HG02678 (cell line): ENCODE measurements around the gene WEE1.
"Not testable (repeated sequence)": the region's sequence is repeated elsewhere in the genome, so short reads cannot be mapped to it uniquely, and the experiment has no call there.

ENCODE experiments used
- ATAC-seq: cut with Tn5 transposase; IDR thresholded peaks from one replicate; pipeline ENCODE4 v1.9.1; 2021; ENCODE audit warnings: mild to moderate bottlenecking, moderate library complexity; ENCODE audit not compliant: unreplicated experiment

WEE1 gene

DNA sequence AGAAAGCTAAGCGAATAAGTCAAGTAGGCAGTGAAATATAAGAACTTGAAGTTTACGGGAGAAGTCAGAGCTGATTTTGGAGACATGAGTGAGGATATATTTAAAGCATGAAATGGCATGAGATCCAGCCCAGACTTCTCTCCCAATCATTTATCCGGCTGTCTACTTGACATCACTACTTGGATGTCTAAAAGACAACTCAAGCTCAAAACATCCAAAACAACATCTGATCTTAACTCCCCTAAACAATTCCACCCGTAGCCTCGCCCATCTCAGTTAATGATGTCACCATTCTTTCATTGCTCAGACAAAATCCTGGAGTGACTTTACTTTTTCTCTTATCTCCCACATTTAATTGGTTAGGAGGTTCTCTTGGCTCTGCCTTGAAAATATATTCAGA is 44.5 kb downstream of the WEE1 start:
- ATAC-seq: no peak

DNA sequence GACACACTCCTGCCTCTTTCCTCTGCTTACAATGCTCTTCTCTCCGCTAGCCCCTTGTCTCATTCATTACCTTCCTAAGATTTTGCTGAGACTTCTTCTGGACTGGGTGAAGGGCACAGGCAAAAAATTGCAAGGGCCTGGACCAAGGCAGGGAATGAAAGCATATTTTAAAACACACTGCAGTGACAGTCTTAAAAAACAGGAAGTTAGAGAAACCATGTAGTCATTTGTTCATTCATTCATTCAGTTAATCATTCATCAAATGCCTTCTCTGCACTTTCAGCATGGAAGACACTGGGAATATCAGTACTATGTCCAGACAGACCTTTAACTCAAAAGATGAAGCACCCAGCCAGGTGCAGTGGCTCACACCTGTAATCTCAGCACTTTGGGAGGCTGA is 45.5 kb downstream of the WEE1 start:
- no peak for ATAC-seq

DNA sequence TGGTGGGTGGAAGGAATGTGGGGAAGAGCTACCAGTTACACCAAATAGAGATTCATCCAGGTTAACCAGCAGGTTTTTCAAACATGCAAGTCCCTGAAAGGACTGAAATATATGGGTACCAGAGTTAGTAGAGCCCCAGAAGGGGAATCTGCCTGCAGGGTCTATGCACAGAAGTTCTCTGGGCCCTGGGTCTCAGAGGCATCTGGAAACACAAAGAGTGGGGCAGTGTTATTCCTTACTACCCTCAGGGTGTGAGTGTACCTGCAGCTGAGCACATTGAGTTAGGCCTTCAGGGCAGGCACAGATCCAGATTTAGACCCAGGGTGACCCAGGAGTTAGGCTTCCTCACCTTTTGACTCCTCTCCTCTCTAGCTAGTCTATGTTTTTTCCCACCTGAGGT is 46.5 kb downstream of the WEE1 start:
- no peak for ATAC-seq

DNA sequence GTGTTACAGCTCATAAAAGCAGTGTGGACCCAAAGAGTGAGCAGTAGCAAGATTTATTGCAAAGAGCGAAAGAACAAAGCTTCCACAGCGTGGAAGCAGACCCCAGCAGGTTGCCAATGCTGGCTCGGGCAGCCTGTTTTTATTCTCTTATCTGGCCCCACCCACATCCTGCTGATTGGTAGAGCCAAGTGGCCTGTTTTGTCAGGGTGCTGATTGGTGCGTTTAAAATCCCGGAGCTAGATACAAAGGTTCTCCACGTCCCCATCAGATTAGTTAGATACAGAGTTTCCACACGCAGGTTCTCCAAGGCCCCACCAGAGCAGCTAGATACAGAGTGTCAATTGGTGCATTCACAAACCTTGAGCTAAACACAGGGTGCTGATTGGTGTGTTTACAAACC is 48.9 kb downstream of the WEE1 start:
- not testable (repeated sequence) for ATAC-seq

DNA sequence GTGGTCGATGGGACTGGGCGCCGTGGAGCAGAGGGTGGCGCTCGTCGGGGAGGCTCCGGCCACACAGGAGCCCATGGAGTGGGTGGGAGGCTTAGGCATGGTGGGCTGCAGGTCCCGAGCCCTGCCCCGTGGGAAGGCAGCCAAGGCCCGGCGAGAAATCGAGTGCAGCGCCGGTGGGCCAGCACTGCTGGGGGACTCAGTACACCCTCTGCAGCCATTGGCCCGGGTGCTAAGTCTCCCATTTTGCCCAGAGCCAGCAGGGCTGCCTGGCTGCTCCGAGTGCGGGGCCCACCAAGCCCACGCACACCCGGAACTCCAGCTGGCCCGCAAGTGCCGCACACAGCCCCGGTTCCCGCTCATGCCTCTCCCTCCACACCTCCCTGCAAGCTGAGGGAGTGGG is 49.6 kb downstream of the WEE1 start:
- ATAC-seq: not testable (repeated sequence)

DNA sequence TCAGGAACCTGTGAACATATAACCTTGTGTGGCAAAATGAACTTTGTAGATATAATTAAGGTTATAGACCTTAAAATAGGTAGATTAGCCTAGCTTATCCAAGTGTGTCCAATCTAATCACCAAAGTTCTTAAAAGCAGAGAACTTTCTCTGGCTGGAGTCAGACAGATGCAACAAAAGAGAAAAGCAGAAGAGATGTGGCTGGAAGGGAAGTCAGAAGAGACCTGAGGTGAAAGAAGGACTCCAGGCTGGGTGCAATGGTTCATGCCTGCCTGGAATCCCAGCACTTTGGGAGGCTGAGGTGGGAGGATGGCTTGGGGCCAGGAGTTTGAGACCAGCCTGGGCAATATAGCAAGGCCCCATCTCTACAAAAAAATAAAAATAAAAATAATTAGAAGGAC is 51.0 kb downstream of the WEE1 start:
- ATAC-seq: no peak

DNA sequence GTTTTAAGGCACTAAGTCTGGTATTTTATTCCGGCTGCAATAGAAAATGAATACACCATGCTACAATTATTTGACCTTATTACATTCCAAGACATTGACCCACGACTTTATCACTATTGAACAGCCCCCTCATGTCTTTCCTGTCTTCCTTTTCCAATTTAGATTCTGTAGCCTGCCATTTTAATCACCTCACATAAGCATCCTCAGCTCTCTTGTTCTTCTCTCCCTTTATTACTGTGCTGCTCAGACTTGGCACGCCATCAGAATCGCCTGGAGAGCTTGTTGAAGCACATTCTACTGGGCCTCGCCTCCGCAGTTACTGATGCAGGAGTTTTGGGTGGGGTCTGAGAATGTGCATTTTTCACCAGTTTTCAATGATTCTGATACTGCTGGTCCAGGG is 51.7 kb downstream of the WEE1 start:
- ATAC-seq: no peak

DNA sequence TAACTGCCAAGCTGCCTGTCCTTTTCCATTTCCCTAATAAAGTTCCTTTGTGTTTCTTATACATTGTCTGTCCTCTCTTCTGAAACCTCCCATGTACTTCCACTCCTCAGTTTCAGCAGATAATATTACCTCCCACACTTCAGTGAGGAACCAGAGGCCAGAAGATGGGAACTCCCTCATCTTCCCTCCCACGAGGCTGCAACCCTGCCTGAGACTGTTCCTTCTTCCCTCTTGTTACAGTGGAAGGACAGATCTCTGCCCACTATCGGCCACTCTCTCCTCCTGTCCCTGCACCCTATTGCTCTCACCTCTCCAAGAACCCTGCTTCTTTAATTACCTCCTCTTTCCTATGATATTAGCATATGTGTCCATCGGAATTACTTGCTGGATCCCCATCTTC is 52.3 kb downstream of the WEE1 start:
- no peak for ATAC-seq

DNA sequence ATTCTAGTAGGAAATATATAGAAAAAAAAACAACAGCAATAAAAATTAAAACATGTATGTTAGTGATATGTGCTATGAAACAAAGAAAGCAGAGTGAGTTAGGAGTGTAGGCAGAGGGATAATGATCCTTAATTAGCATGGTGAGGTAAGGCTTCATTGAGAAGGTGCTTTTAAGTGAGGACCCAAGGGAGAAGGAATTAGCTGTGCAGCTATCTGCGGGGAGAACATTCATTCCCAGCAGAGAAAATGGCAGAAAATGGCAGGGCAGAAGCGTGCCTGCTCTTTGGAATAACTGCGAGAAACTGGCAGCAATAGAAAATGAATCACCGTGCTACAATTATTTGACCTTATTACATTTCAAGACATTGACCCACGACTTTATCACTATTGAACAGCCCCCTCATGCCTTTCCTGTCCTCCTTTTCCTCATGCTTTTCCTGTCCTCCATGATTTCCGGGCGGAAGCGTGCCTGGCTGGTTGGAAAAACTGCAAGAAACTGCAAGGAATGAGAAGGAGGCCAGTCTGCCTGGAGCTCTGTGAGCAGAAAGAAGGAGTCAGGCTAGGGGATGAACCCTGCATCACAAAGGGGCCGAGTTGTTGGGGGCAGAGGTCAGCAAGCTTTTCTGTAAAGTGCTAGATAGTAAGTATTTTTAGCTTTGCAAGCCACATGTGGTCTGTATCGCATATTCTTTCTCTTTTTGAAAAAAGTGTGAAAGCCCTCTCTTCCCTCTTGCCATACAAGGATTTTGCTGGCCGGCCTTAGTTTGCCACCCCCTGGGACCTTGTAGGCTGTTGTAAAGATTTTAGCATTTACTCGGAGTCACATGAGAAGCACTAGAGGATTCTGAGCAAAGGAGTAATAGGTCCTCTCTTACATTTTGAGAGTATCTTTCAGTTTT is 53.3 kb downstream of the WEE1 start:
- no peak for ATAC-seq

DNA sequence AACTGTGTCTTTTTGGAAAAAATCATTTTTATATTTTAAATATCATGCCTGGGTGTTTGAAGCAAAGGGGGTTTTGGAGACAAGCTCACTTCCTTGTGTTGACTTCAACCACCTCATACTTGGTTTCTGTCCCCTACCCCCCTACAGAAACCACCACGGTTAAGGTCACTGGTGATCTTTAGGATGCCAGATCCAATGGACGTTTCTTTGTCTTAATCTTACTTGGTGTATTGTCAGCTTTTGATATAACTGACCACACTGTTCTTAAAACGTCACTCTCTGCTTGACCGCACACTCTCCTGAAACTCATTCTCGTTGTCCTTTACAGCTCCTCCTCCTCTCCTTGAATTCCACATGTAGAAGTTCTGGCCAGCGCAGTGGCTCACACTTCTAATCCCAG is 55.6 kb downstream of the WEE1 start:
- ATAC-seq: no peak

DNA sequence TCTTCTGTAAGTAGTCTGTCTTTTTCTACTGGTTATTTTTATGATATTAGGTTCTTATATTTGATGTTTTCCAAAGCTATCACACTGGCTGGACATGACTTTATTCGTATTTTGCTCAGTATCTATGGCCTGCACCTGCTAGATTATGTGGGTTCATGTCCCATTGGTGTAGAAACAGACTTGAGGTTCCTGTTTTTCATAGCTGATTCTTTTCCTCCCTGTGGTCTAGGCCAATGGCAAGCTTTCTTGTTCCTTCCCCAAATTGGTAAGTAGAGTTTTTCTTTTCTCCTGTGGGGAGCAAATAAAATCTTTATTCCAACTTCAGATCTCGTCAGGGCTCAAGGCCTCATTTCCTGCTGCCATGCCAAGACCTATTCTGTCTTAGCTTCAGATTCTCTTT is 60.2 kb downstream of the WEE1 start:
- ATAC-seq: no peak

DNA sequence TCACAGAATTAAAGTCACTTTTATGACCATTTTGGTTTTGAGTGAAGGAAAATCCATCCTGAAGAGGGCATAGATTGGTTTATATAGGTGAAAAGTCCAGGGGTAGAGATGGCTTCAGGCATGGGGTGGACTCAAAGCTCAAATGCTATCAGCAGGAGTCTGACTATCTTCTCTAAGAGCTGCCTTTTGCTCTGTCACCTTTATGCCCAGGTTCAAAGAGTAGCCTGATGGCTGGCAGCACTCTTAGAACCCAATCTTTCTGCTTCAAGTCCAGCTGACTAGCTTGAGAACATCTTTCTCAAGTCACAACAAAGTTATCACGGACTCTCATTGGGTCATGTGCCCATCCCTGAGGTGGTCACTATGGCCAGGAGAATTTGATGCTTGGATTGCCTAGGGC is 63.2 kb downstream of the WEE1 start:
- ATAC-seq: no peak

DNA sequence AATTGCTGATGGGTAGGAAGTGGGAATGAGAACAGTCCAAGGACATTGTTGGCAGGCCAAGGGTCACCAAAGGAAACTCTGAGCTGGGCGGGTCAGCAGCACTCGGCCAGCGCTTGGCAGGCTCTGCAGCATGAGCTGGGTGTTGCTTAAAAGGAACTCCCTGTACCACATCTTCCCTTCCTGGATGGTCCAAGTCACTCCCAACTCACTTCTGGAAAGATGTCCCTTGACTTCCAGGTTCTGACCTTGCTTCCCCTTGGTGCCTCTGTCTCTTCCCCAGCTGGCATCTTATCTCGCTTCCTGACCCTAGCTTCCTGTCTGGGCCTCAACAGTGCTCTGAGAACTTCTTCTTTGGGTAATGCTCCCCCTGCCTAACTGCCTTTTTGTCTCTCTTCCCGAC is 65.6 kb downstream of the WEE1 start:
- no peak for ATAC-seq
